ENCODE data around the gene PPM1H. TPM values are rescaled to one million over a fixed set of nuclear protein-coding genes. Genes with fewer than 3 reads are reported as not detected.

The PPM1H gene
- total and polyA plus RNA-seq, 12 donors: 0.81 to 5.5 (median 2.6) TPM

GRCh38 chr12:62774794-62775193, 160.2 kb downstream of the PPM1H start:
- DNase-seq: no peak
- intact Hi-C loops (cut with DNase I): no loop called here
- Histone ChIP-seq H3K9me3 (replicated peaks in 1 of 3) (no peaks in the 10 kb centered on the region), H3K4me1 (replicated peaks in 1 of 2) (no peaks in the 10 kb centered on the region), H3K27ac (no peak overlapping the region), H3K36me3 (replicated peaks in 1 of 2) (no peaks in the 10 kb centered on the region), H3K27me3 (no peaks in the 10 kb centered on the region), H3K4me3 (no peak overlapping the region)
- TF ChIP-seq CTCF (IDR thresholded peaks at IDR 0.05): no peak
- TF ChIP-seq POLR2A (IDR thresholded peaks at IDR 0.05): no peak
- 81 to 95% (median 90%) methylated on average over 8 of the region's 8 CpGs for WGBS, 4 donors

DNA sequence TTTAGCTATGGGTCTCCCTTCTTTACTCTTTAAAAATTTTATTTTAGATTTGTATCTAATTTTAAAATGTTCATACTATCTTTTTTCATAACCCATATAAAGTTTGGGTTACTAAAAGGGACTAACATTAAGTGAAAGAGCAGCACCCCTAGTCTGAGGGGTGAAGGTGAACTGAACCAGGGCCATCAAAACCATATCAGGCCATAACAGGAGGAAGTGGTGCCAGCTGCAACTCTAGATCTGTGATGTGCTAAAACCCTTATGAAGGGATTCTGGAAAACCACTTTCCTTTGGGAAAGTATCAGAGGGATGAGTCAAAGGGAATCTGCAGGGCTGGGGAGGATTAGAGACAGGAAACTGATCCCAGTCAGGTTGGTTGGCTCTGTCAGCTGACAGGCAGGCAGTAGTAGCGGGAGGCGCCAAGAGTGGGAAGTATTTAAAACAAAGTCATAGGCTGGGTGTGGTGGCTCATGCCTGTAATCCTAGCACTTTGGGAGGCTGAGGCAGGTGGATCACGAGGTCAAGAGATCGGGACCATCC, 162.5 kb downstream of the PPM1H start:
- Histone ChIP-seq H3K4me3 (no peak overlapping the region), H3K4me1 (replicated peaks in 1 of 2) (no peaks in the 10 kb centered on the region), H3K9me3 (replicated peaks in 1 of 3) (no peaks in the 10 kb centered on the region), H3K36me3 (replicated peaks in 1 of 2) (no peaks in the 10 kb centered on the region), H3K27ac (no peak overlapping the region), H3K27me3 (no peaks in the 10 kb centered on the region)
- DNase-seq: no peak
- TF ChIP-seq CTCF (IDR thresholded peaks at IDR 0.05) (no peak), POLR2A (IDR thresholded peaks at IDR 0.05) (no peak)
- intact Hi-C loops (cut with DNase I): no loop called here
- WGBS, 4 donors: 92 to 97% (median 95%) methylated on average over 4 of the region's 4 CpGs

- 90 to 96% (median 94%) methylated on average over 2 of the region's 2 CpGs for WGBS, 4 donors
- Histone ChIP-seq H3K27me3 (no peaks in the 10 kb centered on the region), H3K36me3 (replicated peaks in 1 of 2) (no peaks in the 10 kb centered on the region), H3K4me1 (replicated peaks in 1 of 2) (no peaks in the 10 kb centered on the region), H3K4me3 (no peak overlapping the region), H3K27ac (no peak overlapping the region), H3K9me3 (replicated peaks in 1 of 3) (no peaks in the 10 kb centered on the region)
- intact Hi-C loops (cut with DNase I): no loop called here
- DNase-seq: no peak
- no peak for TF ChIP-seq CTCF (IDR thresholded peaks at IDR 0.05)
- TF ChIP-seq POLR2A (IDR thresholded peaks at IDR 0.05): no peak
Observed at GRCh38 chr12:62771828-62772227, 163.1 kb downstream of the PPM1H start.

GRCh38 chr12:62770381-62770780, 164.6 kb downstream of the PPM1H start:
- no peak overlapping the region for H3K4me3 ChIP-seq
- H3K27ac ChIP-seq: no peak overlapping the region
- 80 to 97% (median 94%) methylated on average over 2 of the region's 2 CpGs for WGBS, 4 donors
- no peaks in the 10 kb centered on the region for H3K36me3 ChIP-seq (replicated peaks in 1 of 2)
- intact Hi-C loops (cut with DNase I): no loop called here
- no peak for TF ChIP-seq POLR2A (IDR thresholded peaks at IDR 0.05)
- TF ChIP-seq CTCF (IDR thresholded peaks at IDR 0.05): no peak
- no peaks in the 10 kb centered on the region for H3K27me3 ChIP-seq
- no peak for DNase-seq
- H3K9me3 ChIP-seq (replicated peaks in 1 of 3): no peaks in the 10 kb centered on the region
- H3K4me1 ChIP-seq (replicated peaks in 1 of 2): no peaks in the 10 kb centered on the region

All from adrenal gland (tissue), 12 donors.